HEK293 (cell line): Measurements from ENCODE around the gene BIK.

Source experiments
- CTCF ChIA-PET: fragments of 350-600 bp; formaldehyde crosslinking; extraction: SDS; loops from one replicate; lab custom pipeline; 2021; ENCODE audit warnings: antibody characterized with exemption; lab: Yijun Ruan, JAX
- POLR2A ChIA-PET: fragments of 300-600 bp; formaldehyde crosslinking; extraction: SDS; loops from one replicate; lab custom pipeline; 2020; ENCODE audit warnings: antibody characterized with exemption, inconsistent platforms; lab: Yijun Ruan, JAX
- H3K27ac ChIP-seq: fragments of 200-500 bp; sonication (Bioruptor generic); 2 replicates; pipeline ENCODE4 v1.5.1; 2014; ENCODE audit warnings: low read depth, low read length, control low read depth, inconsistent platforms; ENCODE audit errors: extremely low read depth
- H3K36me3 ChIP-seq, 2 experiments: fragments of 200-500 bp in 1 of 2; sonication (Bioruptor generic) in 1 of 2; 1 replicate in 1 of 2; 2 replicates in 1 of 2; pipeline ENCODE4 v1.5.1; 2014 to 2017; ENCODE audit warnings: inconsistent platforms in 2 of 2, low read length in 2 of 2; ENCODE audit not compliant: control insufficient read depth in 2 of 2, insufficient read depth in 1 of 2
- H3K4me1 ChIP-seq: fragments of 200-500 bp; sonication (Bioruptor generic); 2 replicates; pipeline ENCODE4 v1.5.1; 2014; ENCODE audit warnings: mild to moderate bottlenecking, low read length, inconsistent platforms; ENCODE audit not compliant: control insufficient read depth, insufficient read depth
- H3K4me3 ChIP-seq: 2 replicates; pipeline ENCODE4 v1.5.1; 2011; ENCODE audit warnings: low read depth, mild to moderate bottlenecking, control low read depth, low read length, moderate library complexity
- H3K9me3 ChIP-seq: fragments of 200-500 bp; sonication (Bioruptor generic); 2 replicates; pipeline ENCODE4 v1.5.1; 2014; ENCODE audit warnings: low read depth, low read length, inconsistent platforms; ENCODE audit not compliant: control insufficient read depth, insufficient read depth
- BCL11A ChIP-seq: fragments of 450-650 bp; formaldehyde crosslinking; IDR thresholded peaks from 2 replicates; pipeline ENCODE4 v1.5.1; 2016; ENCODE audit warnings: low read depth, missing biosample characterization, missing genetic modification characterization
- EGR2 ChIP-seq: fragments of 450-650 bp; formaldehyde crosslinking; IDR thresholded peaks from 2 replicates; pipeline ENCODE4 v1.5.1; 2016; ENCODE audit warnings: low read depth, missing biosample characterization, missing genetic modification characterization
- ELK4 ChIP-seq: IDR thresholded peaks from 2 replicates; pipeline ENCODE4 v1.6.1; 2011; ENCODE audit warnings: mild to moderate bottlenecking, low read depth, low read length, borderline replicate concordance
- IKZF3 ChIP-seq: fragments of 450-650 bp; IDR thresholded peaks from 2 replicates; pipeline ENCODE4 v1.5.0; 2018; ENCODE audit warnings: missing biosample characterization, mild to moderate bottlenecking, missing genetic modification characterization, moderate library complexity
- KLF1 ChIP-seq: fragments of 450-650 bp; formaldehyde crosslinking; IDR thresholded peaks from 2 replicates; pipeline ENCODE4 v1.5.1; 2016; ENCODE audit warnings: missing biosample characterization, missing genetic modification characterization
- KLF9 ChIP-seq: fragments of 450-650 bp; formaldehyde crosslinking; IDR thresholded peaks from 2 replicates; pipeline ENCODE4 v1.5.1; 2016; ENCODE audit warnings: missing biosample characterization, missing genetic modification characterization, low read depth
- OSR2 ChIP-seq: fragments of 450-650 bp; formaldehyde crosslinking; IDR thresholded peaks from 2 replicates; pipeline ENCODE4 v1.5.1; 2016; ENCODE audit warnings: missing biosample characterization, missing genetic modification characterization
- SCRT1 ChIP-seq: fragments of 450-650 bp; formaldehyde crosslinking; IDR thresholded peaks from 2 replicates; pipeline ENCODE4 v1.5.1; 2016; ENCODE audit warnings: missing biosample characterization, missing genetic modification characterization, borderline replicate concordance
- ZBTB1 ChIP-seq: fragments of 450-650 bp; formaldehyde crosslinking; IDR thresholded peaks from 2 replicates; pipeline ENCODE4 v1.5.1; 2016; ENCODE audit warnings: missing biosample characterization, missing genetic modification characterization
- ZBTB26 ChIP-seq: fragments of 450-650 bp; formaldehyde crosslinking; optimal IDR thresholded peaks from 2 replicates; pipeline ENCODE3; 2016; ENCODE audit warnings: missing biosample characterization, mild to moderate bottlenecking, missing genetic modification characterization
- ZFP69B ChIP-seq: fragments of 450-650 bp; formaldehyde crosslinking; IDR thresholded peaks from 2 replicates; pipeline ENCODE4 v1.5.1; 2016; ENCODE audit warnings: missing biosample characterization, missing genetic modification characterization
- ZNF132 ChIP-seq: fragments of 450-650 bp; formaldehyde crosslinking; IDR thresholded peaks from 2 replicates; pipeline ENCODE4 v1.5.1; 2017; ENCODE audit warnings: missing biosample characterization, missing genetic modification characterization, borderline replicate concordance
- ZNF2 ChIP-seq: fragments of 450-650 bp; formaldehyde crosslinking; IDR thresholded peaks from 2 replicates; pipeline ENCODE4 v1.5.1; 2016; ENCODE audit warnings: missing biosample characterization, missing genetic modification characterization
- ZNF274 ChIP-seq, 2 experiments: fragments of 200-500 bp in 1 of 2; fragments of 450-650 bp in 1 of 2; sonication (Bioruptor generic) in 1 of 2; formaldehyde crosslinking in 1 of 2; IDR thresholded peaks; 2 replicates each; pipeline versions ENCODE4 v1.5.1 to v1.6.1; 2014 to 2016; ENCODE audit warnings: borderline replicate concordance in 1 of 2, inconsistent platforms in 1 of 2, low read length in 1 of 2, missing biosample characterization in 1 of 2, missing genetic modification characterization in 1 of 2
- ZNF341 ChIP-seq: fragments of 450-650 bp; formaldehyde crosslinking; IDR thresholded peaks from 2 replicates; pipeline ENCODE4; 2016; ENCODE audit warnings: low read depth, missing biosample characterization, missing genetic modification characterization
- ZNF362 ChIP-seq: fragments of 450-650 bp; formaldehyde crosslinking; IDR thresholded peaks from 2 replicates; pipeline ENCODE4 v1.5.1; 2016; ENCODE audit warnings: missing biosample characterization, missing genetic modification characterization
- ZNF433 ChIP-seq: fragments of 450-650 bp; formaldehyde crosslinking; IDR thresholded peaks from 2 replicates; pipeline ENCODE4 v1.5.1; 2016; ENCODE audit warnings: missing biosample characterization, missing genetic modification characterization, low read depth
- ZNF521 ChIP-seq: fragments of 450-650 bp; formaldehyde crosslinking; IDR thresholded peaks from 2 replicates; pipeline ENCODE4 v1.5.1; 2017; ENCODE audit warnings: missing biosample characterization, mild to moderate bottlenecking, missing genetic modification characterization
- ZNF549 ChIP-seq: fragments of 450-650 bp; IDR thresholded peaks from 2 replicates; pipeline ENCODE4 v1.5.1; 2018; ENCODE audit warnings: missing biosample characterization, missing genetic modification characterization, mild to moderate bottlenecking, inconsistent platforms, moderate library complexity
- ZNF555 ChIP-seq: fragments of 450-650 bp; formaldehyde crosslinking; conservative IDR thresholded peaks from 2 replicates; pipeline ENCODE4 v1.5.1; 2017; ENCODE audit warnings: missing biosample characterization, mild to moderate bottlenecking, missing genetic modification characterization, inconsistent platforms
- ZNF561 ChIP-seq: fragments of 450-650 bp; IDR thresholded peaks from 2 replicates; pipeline ENCODE4 v1.5.1; 2018; ENCODE audit warnings: missing biosample characterization, missing genetic modification characterization, borderline replicate concordance
- ZNF610 ChIP-seq: fragments of 450-650 bp; formaldehyde crosslinking; IDR thresholded peaks from 2 replicates; pipeline ENCODE4 v1.5.1; 2016; ENCODE audit warnings: missing biosample characterization, missing genetic modification characterization, borderline replicate concordance
- ZNF660 ChIP-seq: fragments of 450-650 bp; IDR thresholded peaks from 2 replicates; pipeline ENCODE4 v1.5.1; 2018; ENCODE audit warnings: missing biosample characterization, mild to moderate bottlenecking, missing genetic modification characterization
- ZNF670 ChIP-seq: fragments of 450-650 bp; formaldehyde crosslinking; IDR thresholded peaks from 2 replicates; pipeline ENCODE4 v1.5.1; 2016; ENCODE audit warnings: missing biosample characterization, missing genetic modification characterization, low read depth
- ZNF747 ChIP-seq: fragments of 450-650 bp; formaldehyde crosslinking; IDR thresholded peaks from 2 replicates; pipeline ENCODE4 v1.5.1; 2016; ENCODE audit warnings: missing biosample characterization, missing genetic modification characterization
- ZNF777 ChIP-seq: fragments of 450-650 bp; formaldehyde crosslinking; IDR thresholded peaks from 2 replicates; pipeline ENCODE4 v1.5.1; 2017; ENCODE audit warnings: missing biosample characterization, missing genetic modification characterization, borderline replicate concordance
- ZNF843 ChIP-seq: fragments of 450-650 bp; formaldehyde crosslinking; IDR thresholded peaks from 2 replicates; pipeline ENCODE4 v1.5.1; 2016; ENCODE audit warnings: missing biosample characterization, missing genetic modification characterization
- ZSCAN30 ChIP-seq: fragments of 450-650 bp; IDR thresholded peaks from 2 replicates; pipeline ENCODE4 v1.5.1; 2018; ENCODE audit warnings: missing biosample characterization, mild to moderate bottlenecking, missing genetic modification characterization, moderate library complexity
- ZXDB ChIP-seq: fragments of 450-650 bp; formaldehyde crosslinking; IDR thresholded peaks from 2 replicates; pipeline ENCODE4 v1.5.1; 2016; ENCODE audit warnings: missing biosample characterization, missing genetic modification characterization
- TF ChIP-seq, protein P1 (sequence below): fragments of 450-650 bp; formaldehyde crosslinking; IDR thresholded peaks from 2 replicates; pipeline ENCODE4 v1.5.1; 2016; ENCODE audit warnings: missing biosample characterization, missing genetic modification characterization

Gene BIK

GRCh38 chr22:43151251-43152002 lies 40.9 kb downstream of the BIK start, which contains the start of gene TSPO:
TSS of gene TSPO (plus strand) at chr22:43151559. CDS start at chr22:43159239, 7,680 bp downstream.
- POLR2A ChIA-PET: interaction anchor here (3.1 kb wide), 1 partner anchor 36 kb away, joined by 10 read pairs; the partner anchor contains the start of gene TTLL12

DNA sequence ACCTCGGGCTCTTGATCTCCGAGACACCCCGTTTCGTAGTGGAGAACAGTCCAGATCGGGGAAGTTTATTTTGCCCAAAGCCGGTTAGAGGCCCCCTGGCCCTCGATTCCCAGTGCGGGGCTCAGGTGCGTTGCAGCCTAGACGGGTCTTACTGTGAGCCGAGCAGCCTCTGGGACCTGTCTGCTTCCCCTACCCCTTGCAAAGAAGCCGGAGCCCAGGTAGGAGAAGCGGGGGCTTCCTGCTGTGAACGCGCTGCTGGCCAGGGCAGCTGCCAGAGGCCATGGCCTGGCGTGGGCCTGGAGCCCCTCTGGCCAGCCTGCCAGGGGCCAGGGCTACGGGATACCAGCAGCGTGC lies 41.4 kb downstream of the BIK start:
- no peak overlapping the region; the same call in 1 of the 2 replicates for H3K27ac ChIP-seq
- no peak overlapping the region for H3K4me3 ChIP-seq
- H3K4me1 ChIP-seq: peaks cover 10% of the 10 kb centered on the region
- POLR2A ChIA-PET: interaction anchor here (3.1 kb wide), 1 partner anchor 36 kb away, joined by 10 read pairs; the partner anchor contains the start of gene TTLL12
- no peaks in the 10 kb centered on the region for H3K9me3 ChIP-seq
- H3K36me3 ChIP-seq: no peaks in the 10 kb centered on the region
- CTCF ChIA-PET: no interaction called here
- TF ChIP-seq ZNF660 (tag by site-specific recombination) (no peak), ZNF274 (IDR thresholded peaks at IDR 0.05; ENCODE audit: low read length) (no peak), ZNF274 (tag by site-specific recombination; IDR thresholded peaks at IDR 0.05; ENCODE audit: borderline replicate concordance) (no peak), ZSCAN30 (tag by site-specific recombination) (no peak), ZNF777 (tag by site-specific recombination) (no peak), EGR2 (no peak), ZNF555 (tag by site-specific recombination) (no peak), SCRT1 (no peak), ZBTB1 (tag by site-specific recombination) (no peak), BCL11A (tag by site-specific recombination) (no peak), ZXDB (tag by site-specific recombination) (no peak), ELK4 (no peak), ZNF132 (tag by site-specific recombination) (no peak), ZNF362 (no peak), ZNF433 (no peak), ZNF843 (tag by site-specific recombination) (no peak), ZNF670 (no peak), ZNF747 (tag by site-specific recombination) (no peak), ZNF549 (no peak)

More at GRCh38 chr22:43151251-43152002, 40.9 kb downstream of the BIK start, which contains the start of gene TSPO:
- CTCF ChIA-PET: no interaction called here
- Histone ChIP-seq H3K36me3 (no peaks in the 10 kb centered on the region), H3K27ac (peak within 1 kb of the TSS; percentile 49; the same call in 1 of the 2 replicates), H3K4me3 (peak within 1 kb of the TSS; percentile 51), H3K9me3 (no peaks in the 10 kb centered on the region), H3K4me1 (peaks cover 10% of the 10 kb centered on the region)
- TF ChIP-seq ZBTB26 (tag by site-specific recombination) (peak; percentile 63), ZNF521 (tag by site-specific recombination) (no peak), OSR2 (0 out of 2 replicates have a peak, but pooled peaks have one; percentile 26), ZNF2 (0 out of 2 replicates have a peak, but pooled peaks have one; percentile 1), ZFP69B (peak; percentile 77), IKZF3 (peak; percentile 50; the same call in 1 of the 2 replicates), ZNF341 (tag by site-specific recombination) (peak; percentile 77), ZNF610 (tag by site-specific recombination) (no peak), ELK4 (no peak), ZNF561 (tag by site-specific recombination) (no peak), KLF9 (tag by site-specific recombination) (0 out of 2 replicates have a peak, but pooled peaks have one; percentile 19), KLF1 (peak; percentile 15)
- TF ChIP-seq, protein P1, sequence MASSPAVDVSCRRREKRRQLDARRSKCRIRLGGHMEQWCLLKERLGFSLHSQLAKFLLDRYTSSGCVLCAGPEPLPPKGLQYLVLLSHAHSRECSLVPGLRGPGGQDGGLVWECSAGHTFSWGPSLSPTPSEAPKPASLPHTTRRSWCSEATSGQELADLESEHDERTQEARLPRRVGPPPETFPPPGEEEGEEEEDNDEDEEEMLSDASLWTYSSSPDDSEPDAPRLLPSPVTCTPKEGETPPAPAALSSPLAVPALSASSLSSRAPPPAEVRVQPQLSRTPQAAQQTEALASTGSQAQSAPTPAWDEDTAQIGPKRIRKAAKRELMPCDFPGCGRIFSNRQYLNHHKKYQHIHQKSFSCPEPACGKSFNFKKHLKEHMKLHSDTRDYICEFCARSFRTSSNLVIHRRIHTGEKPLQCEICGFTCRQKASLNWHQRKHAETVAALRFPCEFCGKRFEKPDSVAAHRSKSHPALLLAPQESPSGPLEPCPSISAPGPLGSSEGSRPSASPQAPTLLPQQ (tag by site-specific recombination): peak; percentile 83
